ENCODE data around the gene HOXA10. TPM values are rescaled to one million over a fixed set of nuclear protein-coding genes. Genes with fewer than 3 reads are reported as not detected.

Gene HOXA10
- total RNA-seq, 2 experiments from 2014 or later = not detected

DNA sequence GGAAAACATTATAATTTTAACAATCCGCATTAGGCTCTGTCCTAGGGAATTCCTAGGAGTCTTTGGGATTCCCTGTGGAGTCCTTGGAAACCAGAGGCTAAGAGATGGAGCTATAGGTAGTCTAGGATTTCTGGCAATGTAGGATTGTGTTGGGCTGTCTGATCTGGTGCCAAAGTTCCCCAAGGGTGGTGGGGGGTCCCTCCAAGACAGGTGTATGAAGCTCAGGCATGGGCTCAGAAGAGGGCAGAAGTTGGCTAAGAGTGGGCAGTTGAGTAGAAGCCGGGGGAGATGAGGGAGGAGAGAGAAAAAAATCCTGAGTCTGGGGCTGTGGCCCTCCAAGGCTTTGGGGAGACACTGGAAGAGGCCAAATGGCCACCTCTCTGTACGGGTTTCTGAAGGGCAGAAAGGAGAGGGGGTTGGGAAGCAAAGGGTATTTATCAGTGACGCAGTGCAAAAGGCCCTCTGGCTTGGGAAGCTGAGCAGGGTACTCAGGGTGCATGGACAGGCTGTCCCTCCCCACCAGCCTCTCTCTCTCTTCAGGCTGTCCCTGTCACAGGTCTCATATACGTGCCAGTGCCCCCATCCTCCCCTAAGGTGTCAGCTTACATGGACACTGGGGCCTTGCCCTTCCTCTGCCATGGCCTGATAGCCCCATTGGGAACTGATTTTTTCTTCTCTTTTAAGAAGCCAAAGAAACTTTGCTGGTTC, 27.5 kb downstream of the HOXA10 start:
- Mint-ChIP-seq H3K27ac (no peak overlapping the region), H3K4me1 (ENCODE audit: low read depth) (peaks cover 20% of the 10 kb centered on the region), H3K9me3 (no peaks in the 10 kb centered on the region), H3K36me3 (ENCODE audit: low read depth) (no peaks in the 10 kb centered on the region), H3K27me3 (ENCODE audit: low read depth) (peaks cover 72% of the 10 kb centered on the region), H3K4me3 (no peak overlapping the region)
- intact Hi-C loops (cut with micrococcal nuclease) = no loop called here
- no peak for DNase-seq
- CTCF ChIA-PET = no interaction called here

DNA sequence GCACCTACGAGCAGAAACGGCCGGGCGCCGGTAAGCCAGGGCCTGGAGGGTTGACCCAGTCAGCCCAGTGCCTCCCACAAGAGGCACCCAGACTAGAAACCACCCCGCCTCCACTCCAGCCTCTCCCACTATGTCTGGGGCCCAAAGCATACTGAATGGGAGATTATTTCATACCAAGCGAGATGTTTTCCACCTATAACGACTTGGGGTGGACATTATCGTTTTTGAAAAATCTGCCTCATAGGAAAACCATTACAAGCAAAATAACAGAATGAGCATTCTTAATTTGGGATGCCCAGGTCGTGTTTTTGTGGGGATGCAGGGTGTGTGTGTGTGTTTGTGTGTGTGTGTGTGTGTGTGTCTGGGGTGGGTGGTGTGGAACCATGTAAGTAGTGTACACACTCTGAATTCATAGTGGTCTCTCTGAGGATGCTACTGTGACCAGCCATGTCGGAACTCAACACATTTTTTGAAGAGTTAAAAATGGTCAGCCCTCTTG, 28.2 kb downstream of the HOXA10 start:
- Mint-ChIP-seq H3K36me3 (ENCODE audit: low read depth) (no peaks in the 10 kb centered on the region), H3K9me3 (no peaks in the 10 kb centered on the region), H3K27me3 (ENCODE audit: low read depth) (peaks cover 68% of the 10 kb centered on the region), H3K27ac (no peak overlapping the region), H3K4me1 (ENCODE audit: low read depth) (peaks cover 13% of the 10 kb centered on the region), H3K4me3 (no peak overlapping the region)
- intact Hi-C loops (cut with micrococcal nuclease) = no loop called here
- DNase-seq = no peak
- CTCF ChIA-PET = interaction anchor here (0.6 to 1.4 kb wide), 2 partner anchors 15 to 34 kb away, joined by 3 to 5 read pairs; no protein-coding TSS in a partner anchor

DNA sequence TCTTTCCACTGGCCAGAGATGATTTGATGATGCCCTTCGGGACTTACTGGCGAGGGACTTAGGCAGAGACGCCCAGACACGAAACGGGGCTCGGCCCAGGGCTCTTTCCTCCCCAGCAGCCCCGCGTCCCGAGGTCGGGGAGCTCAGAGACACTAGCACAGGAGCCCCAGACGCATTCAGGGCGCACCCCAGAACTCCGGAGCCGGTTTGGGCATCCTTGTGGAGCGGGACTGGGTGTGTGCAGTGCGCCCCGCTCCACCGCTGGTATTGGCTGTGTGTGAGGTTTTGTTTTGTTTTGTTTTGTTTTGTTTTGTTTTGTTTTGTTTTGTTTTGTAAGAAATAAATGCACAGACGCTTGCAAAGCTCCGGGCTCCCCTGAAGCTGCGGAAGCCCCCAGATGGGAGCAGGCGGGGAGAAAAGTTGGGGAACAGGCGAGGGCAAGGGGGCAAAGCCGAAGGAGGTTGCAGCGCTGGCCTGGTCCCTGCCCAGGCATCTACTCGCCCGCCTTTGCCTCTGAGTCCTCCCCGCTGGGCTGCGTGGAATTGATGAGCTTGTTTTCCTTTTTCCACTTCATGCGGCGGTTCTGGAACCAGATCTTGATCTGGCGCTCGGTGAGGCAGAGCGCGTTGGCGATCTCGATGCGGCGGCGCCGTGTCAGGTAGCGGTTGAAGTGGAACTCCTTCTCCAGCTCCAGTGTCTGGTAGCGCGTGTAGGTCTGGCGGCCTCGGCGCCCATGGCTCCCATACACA, 28.8 kb downstream of the HOXA10 start:
- Mint-ChIP-seq H3K9me3 (no peaks in the 10 kb centered on the region), H3K36me3 (ENCODE audit: low read depth) (no peaks in the 10 kb centered on the region), H3K4me1 (ENCODE audit: low read depth) (peaks cover 10% of the 10 kb centered on the region), H3K27me3 (ENCODE audit: low read depth) (peaks cover 68% of the 10 kb centered on the region), H3K27ac (no peak overlapping the region), H3K4me3 (no peak overlapping the region)
- DNase-seq = no peak
- intact Hi-C loops (cut with micrococcal nuclease) = no loop called here
- CTCF ChIA-PET = interaction anchor here (0.6 to 1.4 kb wide), 5 partner anchors 16 to 828 kb away, joined by 3 to 5 read pairs (median 3); no protein-coding TSS in a partner anchor

DNA sequence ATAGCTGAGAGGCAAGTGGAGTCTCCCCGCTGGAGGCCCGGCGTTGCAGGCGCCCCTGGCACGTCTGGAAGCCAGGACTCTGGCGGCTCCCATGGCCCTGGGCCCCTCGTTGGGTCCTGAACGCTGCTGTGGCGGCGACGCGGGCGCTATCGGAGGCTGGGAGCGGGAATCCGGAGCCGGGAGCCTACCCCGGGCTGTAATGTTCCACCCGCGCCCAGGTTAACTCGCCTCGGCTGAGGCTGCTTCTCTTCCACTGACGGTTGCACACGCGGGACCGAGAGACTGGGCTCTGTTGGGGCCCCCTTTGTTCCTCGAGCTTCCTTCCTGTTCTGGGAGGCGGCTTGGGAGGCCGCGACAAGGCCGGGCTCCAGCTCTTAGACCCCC, 29.3 kb downstream of the HOXA10 start:
- H3K9me3 Mint-ChIP-seq = no peaks in the 10 kb centered on the region
- no peak for DNase-seq
- no peak overlapping the region for H3K27ac Mint-ChIP-seq
- H3K4me3 Mint-ChIP-seq = no peak overlapping the region
- H3K27me3 Mint-ChIP-seq (ENCODE audit: low read depth) = peaks cover 63% of the 10 kb centered on the region
- intact Hi-C loops (cut with micrococcal nuclease) = no loop called here
- H3K36me3 Mint-ChIP-seq (ENCODE audit: low read depth) = no peaks in the 10 kb centered on the region
- peaks cover 9% of the 10 kb centered on the region for H3K4me1 Mint-ChIP-seq (ENCODE audit: low read depth)
- CTCF ChIA-PET = interaction anchor here (0.6 to 1.4 kb wide), 3 partner anchors 35 to 393 kb away, joined by 3 to 5 read pairs (median 3); no protein-coding TSS in a partner anchor

DNA sequence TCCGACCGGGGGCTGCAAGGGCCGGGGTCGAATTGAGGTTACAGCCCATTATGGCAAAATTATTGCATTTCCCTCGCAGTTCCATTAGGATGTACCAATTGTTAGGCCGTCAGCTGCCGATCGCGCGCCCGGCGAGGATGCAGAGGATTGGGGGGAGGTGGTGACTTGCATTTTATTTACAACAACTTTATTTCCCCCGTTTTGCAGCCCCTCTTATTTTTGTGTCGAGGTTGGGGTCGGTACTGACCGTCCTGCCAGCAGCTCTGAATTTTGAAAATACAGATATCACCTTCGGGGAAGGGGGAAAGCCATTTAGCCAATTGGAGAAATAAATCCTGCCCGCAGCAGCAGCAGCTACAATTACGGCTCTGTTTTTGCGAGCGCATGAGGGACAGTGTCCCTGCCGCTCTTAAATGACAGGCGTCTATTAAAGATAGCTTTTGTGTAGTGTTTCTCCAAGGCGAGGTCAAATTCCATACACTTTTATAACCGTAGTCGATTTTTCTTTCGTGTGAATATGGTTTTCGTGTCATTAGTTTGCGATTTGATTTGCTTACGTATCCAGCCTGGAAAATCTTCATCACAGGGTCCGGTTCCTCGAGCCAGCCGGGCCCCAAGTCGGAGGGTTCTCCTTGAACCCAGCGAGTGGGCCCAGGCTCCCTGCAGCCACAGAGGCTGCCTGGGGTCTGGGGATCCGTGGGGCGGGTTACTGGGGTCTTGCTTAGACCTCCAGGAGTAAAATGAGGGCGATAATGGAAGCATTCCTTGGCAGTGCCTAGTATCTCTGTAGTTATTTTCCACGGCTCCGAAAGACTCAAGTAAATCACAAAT, 30.0 kb downstream of the HOXA10 start:
- Mint-ChIP-seq H3K9me3 (no peaks in the 10 kb centered on the region), H3K4me1 (ENCODE audit: low read depth) (peaks cover 9% of the 10 kb centered on the region), H3K36me3 (ENCODE audit: low read depth) (no peaks in the 10 kb centered on the region), H3K27me3 (ENCODE audit: low read depth) (peaks cover 58% of the 10 kb centered on the region), H3K4me3 (no peak overlapping the region), H3K27ac (no peak overlapping the region)
- no peak for DNase-seq
- CTCF ChIA-PET = interaction anchor here (0.6 to 1.4 kb wide), 3 partner anchors 11 to 392 kb away, joined by 3 to 5 read pairs (median 3); no protein-coding TSS in a partner anchor
- intact Hi-C loops (cut with micrococcal nuclease) = no loop called here

DNA sequence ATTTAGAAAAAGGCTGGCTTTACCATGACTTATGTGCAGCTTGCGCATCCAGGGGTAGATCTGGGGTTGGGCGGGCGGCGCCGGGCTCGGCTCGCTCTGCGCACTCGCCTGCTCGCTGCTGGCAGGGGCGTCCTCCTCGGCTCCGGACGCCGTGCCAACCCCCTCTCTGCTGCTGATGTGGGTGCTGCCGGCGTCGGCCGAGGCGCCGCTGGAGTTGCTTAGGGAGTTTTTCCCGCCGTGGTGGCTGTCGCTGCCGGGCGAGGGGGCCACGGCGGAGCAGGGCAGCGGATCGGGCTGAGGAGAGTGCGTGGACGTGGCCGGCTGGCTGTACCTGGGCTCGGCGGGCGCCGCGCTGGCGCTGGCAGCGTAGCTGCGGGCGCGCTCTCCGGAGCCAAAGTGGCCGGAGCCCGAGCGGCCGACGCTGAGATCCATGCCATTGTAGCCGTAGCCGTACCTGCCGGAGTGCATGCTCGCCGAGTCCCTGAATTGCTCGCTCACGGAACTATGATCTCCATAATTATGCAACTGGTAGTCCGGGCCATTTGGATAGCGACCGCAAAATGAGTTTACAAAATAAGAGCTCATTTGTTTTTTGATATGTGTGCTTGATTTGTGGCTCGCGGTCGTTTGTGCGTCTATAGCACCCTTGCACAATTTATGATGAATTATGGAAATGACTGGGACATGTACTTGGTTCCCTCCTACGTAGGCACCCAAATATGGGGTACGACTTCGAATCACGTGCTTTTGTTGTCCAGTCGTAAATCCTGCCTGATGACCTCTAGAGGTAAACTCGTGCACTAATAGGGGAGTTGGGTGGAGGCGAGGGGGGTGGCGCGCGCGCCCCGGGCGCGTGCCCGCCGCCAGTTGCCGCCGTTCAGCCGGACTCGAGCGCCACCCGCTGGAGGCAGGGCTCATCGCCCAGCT, 30.8 kb downstream of the HOXA10 start, which contains the start of gene HOXA5:
TSS of gene HOXA5 (minus strand) at position 659 of the 927 bp plus-strand sequence. CDS start at position 585, 74 bp downstream.
- no peaks in the 10 kb centered on the region for H3K36me3 Mint-ChIP-seq (ENCODE audit: low read depth)
- DNase-seq = no peak
- no peaks in the 10 kb centered on the region for H3K9me3 Mint-ChIP-seq
- intact Hi-C loops (cut with micrococcal nuclease) = no loop called here
- no peak within 1 kb of the TSS for H3K27ac Mint-ChIP-seq
- CTCF ChIA-PET = interaction anchor here (1.3 kb wide), 1 partner anchor 10 kb away, joined by 3 read pairs; no protein-coding TSS in a partner anchor
- peaks cover 59% of the 10 kb centered on the region for H3K27me3 Mint-ChIP-seq (ENCODE audit: low read depth)
- H3K4me3 Mint-ChIP-seq = no peak within 1 kb of the TSS
- peaks cover 3% of the 10 kb centered on the region for H3K4me1 Mint-ChIP-seq (ENCODE audit: low read depth)

DNA sequence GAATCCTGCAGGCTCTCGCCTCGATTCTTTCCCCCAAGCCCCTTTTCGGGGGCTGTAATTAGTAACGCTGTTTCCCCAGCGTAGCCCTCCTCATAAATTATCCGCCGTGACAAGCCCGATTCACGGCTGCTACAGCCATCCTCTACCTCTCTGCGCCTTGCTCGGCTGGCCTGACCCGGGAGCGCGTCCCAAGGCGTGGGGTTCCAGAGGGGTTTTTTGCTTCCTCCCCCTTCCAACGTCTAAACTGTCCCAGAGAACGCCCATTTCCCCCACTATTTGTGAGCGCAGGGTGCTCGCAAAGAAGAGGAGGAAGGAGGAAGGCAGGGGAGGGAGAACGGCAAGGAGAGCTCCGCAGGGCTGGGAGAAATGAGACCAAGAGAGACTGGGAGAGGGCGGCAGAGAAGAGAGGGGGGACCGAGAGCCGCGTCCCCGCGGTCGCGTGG, 31.5 kb downstream of the HOXA10 start:
- DNase-seq = no peak
- Mint-ChIP-seq H3K27ac (no peak overlapping the region), H3K9me3 (no peaks in the 10 kb centered on the region), H3K36me3 (ENCODE audit: low read depth) (no peaks in the 10 kb centered on the region), H3K27me3 (ENCODE audit: low read depth) (peaks cover 62% of the 10 kb centered on the region), H3K4me1 (ENCODE audit: low read depth) (no peaks in the 10 kb centered on the region), H3K4me3 (no peak overlapping the region)
- CTCF ChIA-PET = no interaction called here
- intact Hi-C loops (cut with micrococcal nuclease) = no loop called here

DNA sequence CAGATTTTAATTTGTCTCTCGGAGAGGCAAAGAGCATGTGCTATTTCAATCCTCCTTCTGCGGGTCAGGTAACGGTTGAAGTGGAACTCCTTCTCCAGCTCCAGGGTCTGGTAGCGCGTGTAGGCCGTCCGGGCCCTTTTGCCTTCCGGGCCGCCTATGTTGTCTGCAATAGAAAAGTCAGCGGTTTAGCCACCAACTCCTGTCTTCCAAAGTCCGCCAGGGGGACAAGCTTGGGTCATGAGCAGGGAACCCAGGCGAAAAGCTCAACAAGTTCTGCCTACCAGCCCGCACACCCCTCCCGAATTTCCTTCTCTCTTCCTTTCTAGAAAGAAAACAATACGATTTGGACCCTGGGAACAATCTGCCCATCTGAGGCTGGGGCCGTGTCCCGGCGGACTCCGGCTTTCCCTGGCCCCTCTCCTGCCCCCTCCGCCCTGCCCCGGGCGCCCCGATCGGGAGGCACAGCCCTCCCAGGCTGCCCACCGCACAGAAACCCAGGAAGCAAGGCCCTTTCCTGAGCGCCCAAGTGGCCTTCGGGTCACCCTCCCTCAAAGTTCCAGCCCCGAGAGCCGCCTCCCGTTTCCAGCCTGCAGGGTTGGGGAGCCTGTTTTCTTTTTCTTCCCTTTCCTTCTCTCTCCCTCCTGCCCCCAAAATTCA, 32.1 kb downstream of the HOXA10 start:
- Mint-ChIP-seq H3K27me3 (ENCODE audit: low read depth) (peaks cover 60% of the 10 kb centered on the region), H3K4me1 (ENCODE audit: low read depth) (no peaks in the 10 kb centered on the region), H3K27ac (no peak overlapping the region), H3K9me3 (no peaks in the 10 kb centered on the region), H3K36me3 (ENCODE audit: low read depth) (no peaks in the 10 kb centered on the region), H3K4me3 (no peak overlapping the region)
- intact Hi-C loops (cut with micrococcal nuclease) = no loop called here
- DNase-seq = no peak
- CTCF ChIA-PET = interaction anchor here (0.7 kb wide), 1 partner anchor 37 kb away, joined by 3 read pairs; no protein-coding TSS in a partner anchor

DNA sequence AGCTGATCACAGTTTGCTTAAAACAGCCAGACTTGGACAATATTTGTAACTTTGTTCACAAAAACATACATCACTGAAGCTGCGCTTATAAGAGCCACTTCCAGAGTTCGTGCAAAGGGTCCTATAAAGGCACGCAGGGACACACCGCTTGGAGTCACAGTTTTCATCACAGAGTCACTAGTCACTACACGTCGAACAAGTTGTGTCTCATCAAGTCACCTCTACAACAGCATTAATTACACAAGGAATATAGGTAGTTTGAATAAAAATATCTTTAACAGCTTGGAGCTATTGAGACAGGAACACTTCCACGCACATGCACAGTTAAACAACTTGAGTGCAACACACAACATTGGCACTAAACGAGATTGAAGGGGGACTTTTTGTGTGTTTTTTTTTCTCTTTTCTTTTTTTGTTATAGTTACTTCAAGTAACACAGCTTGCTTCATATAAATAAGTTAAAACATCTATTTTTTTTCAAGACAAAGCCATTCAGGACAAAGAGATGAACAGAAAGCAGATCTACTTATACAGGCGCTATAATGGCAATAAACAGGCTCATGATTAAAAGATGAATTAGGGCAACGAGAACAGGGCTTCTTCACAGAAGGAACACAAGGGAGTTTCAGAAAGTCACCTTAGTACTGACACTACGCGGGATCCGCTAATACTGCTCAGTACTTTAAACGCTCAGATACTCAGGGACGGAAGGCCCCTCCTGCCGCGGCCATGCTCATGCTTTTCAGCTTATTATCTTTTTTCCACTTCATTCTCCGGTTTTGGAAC, 32.8 kb downstream of the HOXA10 start:
- intact Hi-C loops (cut with micrococcal nuclease) = no loop called here
- H3K27me3 Mint-ChIP-seq (ENCODE audit: low read depth) = peaks cover 56% of the 10 kb centered on the region
- CTCF ChIA-PET = interaction anchor here (0.7 kb wide), 1 partner anchor 38 kb away, joined by 3 read pairs; no protein-coding TSS in a partner anchor
- H3K27ac Mint-ChIP-seq = no peak overlapping the region
- H3K36me3 Mint-ChIP-seq (ENCODE audit: low read depth) = no peaks in the 10 kb centered on the region
- no peaks in the 10 kb centered on the region for H3K4me1 Mint-ChIP-seq (ENCODE audit: low read depth)
- no peak for DNase-seq
- no peak overlapping the region for H3K4me3 Mint-ChIP-seq
- H3K9me3 Mint-ChIP-seq = no peaks in the 10 kb centered on the region

DNA sequence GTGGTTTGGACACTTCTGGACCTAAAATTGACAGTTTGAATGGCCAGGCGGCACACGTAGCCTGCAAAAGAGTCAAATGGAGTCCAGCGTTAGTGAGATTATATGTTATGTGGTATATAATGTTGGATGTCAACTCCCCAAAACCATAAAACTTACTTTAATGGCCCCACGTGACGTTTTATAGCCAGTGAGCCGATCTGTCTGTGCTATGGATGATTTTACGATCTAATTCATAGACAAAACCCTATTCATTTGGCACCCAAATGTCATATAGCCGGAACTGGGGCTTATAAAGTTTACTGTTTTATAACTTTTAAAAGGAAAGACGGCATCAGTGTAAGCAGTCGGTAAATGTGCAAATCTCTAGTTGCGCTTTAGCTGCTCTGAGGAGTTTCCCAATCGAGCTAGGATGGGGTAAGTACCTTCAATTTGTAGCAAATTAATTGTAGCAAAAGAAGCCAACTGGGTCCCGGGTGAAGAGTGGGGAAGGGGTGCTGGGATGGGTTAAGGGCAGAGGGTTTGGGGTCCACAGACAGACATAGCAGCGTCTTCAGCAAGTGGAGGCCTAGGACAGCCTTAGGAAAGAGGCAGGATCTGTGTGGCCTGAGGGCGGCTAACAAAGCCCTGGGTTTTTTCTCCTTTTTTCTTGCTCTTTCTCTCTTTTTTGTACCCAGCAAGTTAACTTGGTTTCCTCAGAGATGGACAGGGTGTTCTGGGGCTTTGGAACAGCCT, 33.8 kb downstream of the HOXA10 start:
- CTCF ChIA-PET = interaction anchor here (1.9 kb wide), 1 partner anchor 10 kb away, joined by 8 read pairs; no protein-coding TSS in a partner anchor
- Mint-ChIP-seq H3K4me3 (no peak overlapping the region), H3K27me3 (ENCODE audit: low read depth) (peaks cover 59% of the 10 kb centered on the region), H3K4me1 (ENCODE audit: low read depth) (peaks cover 3% of the 10 kb centered on the region), H3K27ac (no peak overlapping the region), H3K9me3 (no peaks in the 10 kb centered on the region), H3K36me3 (ENCODE audit: low read depth) (no peaks in the 10 kb centered on the region)
- DNase-seq = no peak
- intact Hi-C loops (cut with micrococcal nuclease) = no loop called here

All from activated naive CD4-positive, alpha-beta T cell treated with anti-CD3 and anti-CD28 coated beads for 36 hours (primary cell).